ENCODE measurements around the gene ATF7. TPM values are rescaled to one million over a fixed set of nuclear protein-coding genes. Genes with fewer than 3 reads are reported as not detected.

ATF7 gene
- total and polyA plus RNA-seq, 2 experiments from 2014 or later: 9.1 to 13.8 TPM

DNA sequence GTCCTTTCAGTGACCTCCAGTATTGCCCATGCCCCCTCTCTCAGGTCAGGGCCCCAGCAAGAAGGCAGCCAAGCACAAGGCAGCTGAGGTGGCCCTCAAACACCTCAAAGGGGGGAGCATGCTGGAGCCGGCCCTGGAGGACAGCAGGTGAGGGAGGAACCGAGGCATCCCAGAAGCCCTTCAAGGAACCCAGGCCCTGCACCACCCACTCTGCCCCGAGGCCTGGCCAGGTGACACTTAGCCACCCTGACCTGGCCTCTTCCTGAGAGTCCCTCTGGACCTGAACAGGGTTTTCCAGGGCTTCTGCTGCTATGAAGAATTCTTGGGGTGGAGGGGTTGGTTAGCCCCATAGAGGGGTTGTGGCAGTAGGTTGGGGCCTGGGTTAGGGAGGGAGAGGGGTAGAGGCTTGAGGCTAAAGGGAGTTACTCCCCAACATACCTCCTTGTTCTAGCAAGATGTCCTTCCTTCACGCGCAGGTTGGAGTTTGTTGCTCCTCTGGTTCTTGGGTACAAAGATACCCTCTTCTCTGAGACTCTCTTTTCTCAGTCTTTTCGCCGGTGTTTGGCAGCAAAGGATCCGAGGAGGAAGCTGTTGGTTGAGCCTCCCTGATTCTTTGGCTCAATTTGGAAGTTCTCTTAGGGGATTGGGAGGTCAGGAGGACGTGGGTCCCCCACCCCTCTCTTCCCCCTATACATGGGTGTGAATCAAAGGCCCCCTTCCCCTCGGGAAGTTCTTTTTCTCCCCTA lies 123.0 kb downstream of the ATF7 start:
- H3K9me3 ChIP-seq (ENCODE audit: low read depth): no peaks in the 10 kb centered on the region
- no peak overlapping the region for H3K4me3 ChIP-seq
- H3K4me1 ChIP-seq (ENCODE audit: low read depth): peaks cover 14% of the 10 kb centered on the region
- peak overlapping the region; percentile 97 for H3K27ac ChIP-seq
- H3K27me3 ChIP-seq: no peaks in the 10 kb centered on the region
- H3K36me3 ChIP-seq: peaks cover 5% of the 10 kb centered on the region
- TF ChIP-seq, protein P1, sequence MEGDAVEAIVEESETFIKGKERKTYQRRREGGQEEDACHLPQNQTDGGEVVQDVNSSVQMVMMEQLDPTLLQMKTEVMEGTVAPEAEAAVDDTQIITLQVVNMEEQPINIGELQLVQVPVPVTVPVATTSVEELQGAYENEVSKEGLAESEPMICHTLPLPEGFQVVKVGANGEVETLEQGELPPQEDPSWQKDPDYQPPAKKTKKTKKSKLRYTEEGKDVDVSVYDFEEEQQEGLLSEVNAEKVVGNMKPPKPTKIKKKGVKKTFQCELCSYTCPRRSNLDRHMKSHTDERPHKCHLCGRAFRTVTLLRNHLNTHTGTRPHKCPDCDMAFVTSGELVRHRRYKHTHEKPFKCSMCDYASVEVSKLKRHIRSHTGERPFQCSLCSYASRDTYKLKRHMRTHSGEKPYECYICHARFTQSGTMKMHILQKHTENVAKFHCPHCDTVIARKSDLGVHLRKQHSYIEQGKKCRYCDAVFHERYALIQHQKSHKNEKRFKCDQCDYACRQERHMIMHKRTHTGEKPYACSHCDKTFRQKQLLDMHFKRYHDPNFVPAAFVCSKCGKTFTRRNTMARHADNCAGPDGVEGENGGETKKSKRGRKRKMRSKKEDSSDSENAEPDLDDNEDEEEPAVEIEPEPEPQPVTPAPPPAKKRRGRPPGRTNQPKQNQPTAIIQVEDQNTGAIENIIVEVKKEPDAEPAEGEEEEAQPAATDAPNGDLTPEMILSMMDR (IDR thresholded peaks at IDR 0.05; ENCODE audit: low read depth, low read length): no peak
- no peak for DNase-seq (ENCODE audit: low read depth in 1 of 2, low spot score in 1 of 2)

DNA sequence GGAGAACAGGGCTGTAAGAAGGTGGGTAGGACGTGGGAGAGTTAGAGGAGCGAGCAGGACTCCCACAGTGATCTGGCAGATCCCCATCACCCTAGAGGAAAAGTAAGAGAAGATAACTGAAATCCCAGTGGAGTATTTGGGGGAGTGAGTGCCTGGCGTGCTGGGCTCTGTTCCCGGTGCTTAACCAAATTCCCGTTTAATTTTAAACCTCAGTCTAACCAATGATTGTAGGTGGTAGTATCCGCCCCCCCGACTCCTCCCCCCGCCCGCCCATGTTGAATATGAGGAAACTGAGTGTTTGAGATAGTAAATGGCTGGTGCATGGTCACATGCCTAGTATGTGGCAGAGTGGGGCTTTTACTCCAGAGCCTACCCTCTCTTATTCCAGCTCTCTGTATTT lies 123.9 kb downstream of the ATF7 start:
- peak overlapping the region; percentile 97 for H3K27ac ChIP-seq
- H3K27me3 ChIP-seq: no peaks in the 10 kb centered on the region
- peak in 1 of 2 donors; percentile 90 for DNase-seq (ENCODE audit: low read depth in 1 of 2, low spot score in 1 of 2)
- TF ChIP-seq, protein P1 (IDR thresholded peaks at IDR 0.05; ENCODE audit: low read depth, low read length): no peak
- peaks cover 14% of the 10 kb centered on the region for H3K4me1 ChIP-seq (ENCODE audit: low read depth)
- H3K9me3 ChIP-seq (ENCODE audit: low read depth): no peaks in the 10 kb centered on the region
- no peak overlapping the region for H3K4me3 ChIP-seq
- H3K36me3 ChIP-seq: peaks cover 5% of the 10 kb centered on the region

DNA sequence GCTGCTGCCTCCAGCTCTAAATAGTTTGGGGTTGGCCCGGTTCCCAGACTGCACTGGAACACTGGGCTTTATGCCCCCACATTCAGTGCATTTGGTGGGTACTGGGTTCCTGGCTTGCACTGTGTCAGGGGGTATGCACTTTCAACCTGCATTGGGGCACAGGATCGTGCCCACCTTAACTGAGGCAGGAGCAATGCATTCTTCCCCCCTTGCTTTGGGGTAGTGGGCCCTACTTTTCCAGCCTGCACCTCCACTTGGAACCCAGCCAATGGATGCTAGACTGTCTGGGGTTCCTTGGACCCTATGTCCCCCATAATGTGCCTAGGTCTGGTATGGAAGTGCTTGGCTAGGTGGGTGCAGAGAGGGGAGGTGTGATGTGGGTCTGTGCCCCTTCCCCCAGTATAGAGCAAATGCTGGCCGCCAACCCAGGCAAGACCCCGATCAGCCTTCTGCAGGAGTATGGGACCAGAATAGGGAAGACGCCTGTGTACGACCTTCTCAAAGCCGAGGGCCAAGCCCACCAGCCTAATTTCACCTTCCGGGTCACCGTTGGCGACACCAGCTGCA lies 124.5 kb downstream of the ATF7 start:
- no peaks in the 10 kb centered on the region for H3K9me3 ChIP-seq (ENCODE audit: low read depth)
- DNase-seq (ENCODE audit: low read depth in 1 of 2, low spot score in 1 of 2): no peak
- TF ChIP-seq, protein P1 (IDR thresholded peaks at IDR 0.05; ENCODE audit: low read depth, low read length): no peak
- peaks cover 5% of the 10 kb centered on the region for H3K36me3 ChIP-seq
- peak overlapping the region; percentile 48 for H3K4me3 ChIP-seq
- no peaks in the 10 kb centered on the region for H3K27me3 ChIP-seq
- peaks cover 15% of the 10 kb centered on the region for H3K4me1 ChIP-seq (ENCODE audit: low read depth)
- H3K27ac ChIP-seq: peak overlapping the region; percentile 97

DNA sequence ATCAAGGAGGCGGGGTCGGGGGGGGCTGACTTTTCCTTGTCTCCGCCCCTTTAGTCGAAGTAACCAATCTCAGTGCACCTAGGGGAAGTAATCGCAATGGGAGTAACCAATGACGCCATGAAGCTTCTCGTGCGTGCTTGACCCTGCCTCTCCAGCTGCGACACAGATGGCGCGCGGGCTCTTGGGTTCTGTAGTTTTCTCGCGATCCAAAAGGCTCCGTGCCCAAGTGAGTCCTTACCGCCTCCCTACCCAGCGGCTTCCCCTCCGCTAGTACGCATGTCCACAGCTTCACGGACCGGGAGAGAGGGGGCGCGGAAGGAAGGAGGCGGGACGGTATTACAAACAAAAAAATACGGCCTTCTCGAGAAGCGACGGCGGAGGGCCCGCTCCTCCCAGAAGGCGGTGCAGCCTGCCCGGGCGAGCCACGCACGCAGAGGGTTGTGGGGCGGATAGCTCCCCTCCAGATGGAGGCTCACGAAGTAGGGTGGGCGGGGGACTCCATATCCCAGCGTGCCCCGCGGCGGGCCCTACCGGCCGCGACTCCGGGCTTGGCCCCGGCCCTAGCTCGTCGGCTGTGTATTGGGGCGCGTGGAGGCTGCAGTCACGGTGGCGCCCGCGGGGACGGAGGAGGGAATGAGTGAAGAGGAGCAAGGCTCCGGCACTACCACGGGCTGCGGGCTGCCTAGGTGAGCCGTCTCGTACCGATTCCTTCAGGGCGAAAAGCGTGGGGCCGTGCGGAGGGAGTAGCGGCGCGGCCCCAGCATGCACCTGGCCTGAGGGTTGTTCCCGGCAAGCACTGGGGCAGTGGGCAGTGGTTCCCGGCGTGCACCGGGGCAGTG lies 125.2 kb downstream of the ATF7 start, which contains the start of gene TARBP2:
Gene TARBP2, plus strand, starts transcription at position 508 of the 839 bp plus-strand sequence. Its CDS starts 126 bp downstream, at position 634.
- peaks cover 2% of the 10 kb centered on the region for H3K36me3 ChIP-seq
- no peaks in the 10 kb centered on the region for H3K9me3 ChIP-seq (ENCODE audit: low read depth)
- H3K27ac ChIP-seq: peak within 1 kb of the TSS; percentile 97
- TF ChIP-seq, protein P1 (IDR thresholded peaks at IDR 0.05; ENCODE audit: low read depth, low read length): no peak
- no peaks in the 10 kb centered on the region for H3K27me3 ChIP-seq
- peaks cover 22% of the 10 kb centered on the region for H3K4me1 ChIP-seq (ENCODE audit: low read depth)
- peak; percentile 99 to 100 for DNase-seq (ENCODE audit: low read depth in 1 of 2, low spot score in 1 of 2)
- H3K4me3 ChIP-seq: peak within 1 kb of the TSS; percentile 48

DNA sequence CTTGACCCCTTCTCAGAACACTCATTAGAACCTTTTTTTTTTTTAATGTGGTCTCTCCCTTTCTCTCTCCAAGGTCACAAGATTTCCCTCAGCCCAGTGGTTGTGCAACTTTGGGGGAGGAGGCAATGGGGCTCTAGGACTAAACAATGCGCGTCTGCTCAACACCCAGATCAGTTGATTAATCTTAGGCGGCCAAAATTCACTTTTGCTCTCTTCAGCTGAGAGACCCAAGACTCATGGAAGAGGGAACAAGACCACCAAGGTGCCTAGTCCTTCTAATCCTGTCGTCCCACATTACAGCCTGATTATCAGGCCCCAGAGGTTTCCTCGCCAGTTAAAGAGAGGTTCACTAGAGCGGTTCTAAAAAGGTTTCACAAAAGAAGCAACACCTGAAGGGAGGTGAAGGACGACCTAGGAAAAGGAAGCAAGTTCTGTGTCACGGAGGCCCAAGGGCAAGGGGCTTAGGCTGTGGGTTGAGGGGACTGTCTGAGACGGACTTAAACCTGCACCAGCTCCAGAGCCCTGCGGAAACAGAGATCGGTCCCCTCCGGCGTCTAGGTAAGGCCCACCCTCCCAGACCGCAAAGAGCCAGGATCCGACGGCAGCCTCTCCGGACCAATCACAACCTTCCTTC lies 125.9 kb downstream of the ATF7 start:
- Histone ChIP-seq H3K27me3 (no peaks in the 10 kb centered on the region), H3K4me1 (ENCODE audit: low read depth) (peaks cover 27% of the 10 kb centered on the region), H3K4me3 (peak overlapping the region; percentile 26), H3K36me3 (no peaks in the 10 kb centered on the region), H3K27ac (peak overlapping the region; percentile 97), H3K9me3 (ENCODE audit: low read depth) (no peaks in the 10 kb centered on the region)
- TF ChIP-seq, protein P1 (IDR thresholded peaks at IDR 0.05; ENCODE audit: low read depth, low read length): no peak
- DNase-seq (ENCODE audit: low read depth in 1 of 2, low spot score in 1 of 2): peak in 1 of 2 donors; percentile 95
